Caki2 (cell line): ENCODE measurements around the gene NUP42. TPM values are rescaled to one million over a fixed set of nuclear protein-coding genes. Genes with fewer than 3 reads are reported as not detected.
"Not testable (repeated sequence)": the region's sequence is repeated elsewhere in the genome, so short reads cannot be mapped to it uniquely, and the experiment has no call there.

Experiments
- DNase-seq: peaks from one replicate; pipeline ENCODE4 v3.0.0-alpha.2; 2015; ENCODE audit warnings: low read depth
- in situ Hi-C: cut with HindIII; loops from 2 replicates; pipeline ENCODE4 v1.10.0; 2016; ENCODE audit warnings: low sequenced_read_pairs, low pct_unique_long_range_greater_than_20kb, mixed read lengths
- total RNA-seq: library from RNA; depleted of rRNA; stranded (reverse); fragments of >200 nt; shearing (Covaris generic); gene quantifications from 2 replicates; pipeline ENCODE4 v1.2.3, GENCODE V29; 2014; ENCODE audit warnings: low replicate concordance

Gene NUP42
- total RNA-seq, 1 experiment from 2014 or later, result 51.0 TPM

DNA sequence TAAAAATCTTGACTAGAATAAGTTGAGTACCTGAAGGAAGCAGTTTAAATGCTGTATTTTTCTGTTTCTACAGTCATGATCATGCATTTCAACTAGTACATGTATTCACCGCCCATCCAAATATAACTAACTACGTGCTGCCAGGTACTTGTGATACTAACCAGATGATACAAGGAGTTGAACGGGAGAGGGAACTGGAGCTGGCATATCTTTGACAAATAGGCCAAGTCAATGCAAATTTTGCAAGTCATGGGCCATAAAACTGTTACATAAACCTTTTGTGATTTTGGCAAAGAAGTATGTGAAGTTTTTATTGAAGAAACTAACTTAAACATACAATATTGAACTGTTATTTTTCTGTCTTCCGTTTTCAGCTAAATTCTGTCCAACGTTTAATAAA, 14.5 kb downstream of the NUP42 start:
- no peak for DNase-seq
- in situ Hi-C loops, result no loop called here

GRCh38 chr7:23197745-23198144, 15.9 kb downstream of the NUP42 start:
- DNase-seq, in situ Hi-C loops: not testable (repeated sequence)

DNA sequence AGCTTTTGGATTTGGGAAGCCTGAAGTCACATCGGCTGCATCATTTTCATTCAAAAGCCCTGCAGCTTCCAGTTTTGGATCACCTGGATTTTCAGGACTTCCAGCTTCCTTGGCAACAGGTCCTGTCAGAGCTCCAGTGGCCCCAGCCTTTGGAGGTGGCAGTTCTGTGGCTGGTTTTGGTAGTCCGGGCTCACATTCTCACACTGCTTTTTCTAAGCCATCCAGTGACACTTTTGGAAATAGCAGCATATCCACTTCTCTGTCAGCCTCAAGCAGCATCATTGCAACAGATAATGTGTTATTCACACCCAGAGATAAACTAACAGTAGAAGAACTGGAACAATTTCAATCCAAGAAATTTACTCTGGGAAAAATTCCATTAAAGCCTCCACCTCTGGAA, 18.5 kb downstream of the NUP42 start:
- in situ Hi-C loops, result no loop called here
- no peak for DNase-seq

DNA sequence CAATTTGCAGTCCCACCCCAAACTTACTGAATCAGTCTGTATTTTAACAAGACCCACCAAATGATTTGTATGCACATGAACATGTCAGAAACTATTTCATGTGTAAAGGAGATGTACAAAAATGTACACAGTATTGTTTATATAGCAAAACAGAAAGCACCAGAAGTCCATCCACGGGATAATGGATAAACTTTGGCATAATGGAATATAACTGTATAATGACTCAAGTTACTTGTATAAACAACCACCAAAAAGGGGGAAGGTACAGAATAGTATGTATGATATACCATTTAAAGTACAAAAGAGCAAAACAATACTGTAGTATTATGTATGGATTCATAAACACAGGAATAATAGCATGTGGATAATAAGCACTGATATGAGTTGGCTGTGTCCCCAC, 22.4 kb downstream of the NUP42 start:
- in situ Hi-C loops, result no loop called here
- no peak for DNase-seq

DNA sequence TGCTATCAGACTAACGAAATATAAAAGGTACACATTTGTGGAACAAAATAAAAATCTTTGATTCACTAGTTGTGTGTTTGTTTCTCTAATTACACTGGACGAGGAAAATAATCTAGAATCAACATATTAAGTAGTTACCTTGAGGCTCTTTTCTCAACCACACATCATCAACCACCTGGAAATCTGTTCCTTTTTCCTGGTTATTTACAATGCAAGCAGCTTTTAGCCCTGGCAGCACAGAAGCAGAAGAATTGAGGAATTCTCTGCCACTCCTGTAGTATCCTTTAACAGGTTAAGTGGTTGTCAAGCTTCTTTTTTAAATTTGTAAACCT, 23.7 kb downstream of the NUP42 start:
- no peak for DNase-seq
- in situ Hi-C loops, result no loop called here

- no peak for DNase-seq
- in situ Hi-C loops, result no loop called here
These were observed 24.3 kb downstream of the NUP42 start for GRCh38 chr7:23205909-23206767.

GRCh38 chr7:23207021-23207420, 25.2 kb downstream of the NUP42 start:
- no peak for DNase-seq
- in situ Hi-C loops, result no loop called here

DNA sequence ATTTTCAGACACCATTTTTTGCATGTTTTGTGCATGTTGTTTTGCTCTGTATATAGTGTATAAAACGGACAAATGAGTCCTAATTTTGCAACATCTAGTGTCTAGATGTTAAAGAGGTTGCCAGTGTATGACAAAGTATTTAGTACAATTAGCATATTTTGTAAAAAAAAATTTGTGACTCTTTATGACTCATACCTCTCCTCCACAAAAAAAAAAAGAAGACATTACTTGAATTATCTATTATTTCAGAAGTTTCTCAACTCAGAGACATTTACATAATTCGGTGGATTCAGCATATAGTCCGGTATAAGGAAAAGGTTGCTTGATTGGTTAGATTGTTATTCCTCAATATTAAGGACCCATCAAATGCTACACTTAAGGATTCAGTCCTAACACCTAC, 26.0 kb downstream of the NUP42 start:
- no peak for DNase-seq
- in situ Hi-C loops, result no loop called here

GRCh38 chr7:23208316-23208715, 26.5 kb downstream of the NUP42 start:
- in situ Hi-C loops, result no loop called here
- DNase-seq, result no peak

- in situ Hi-C loops, result no loop called here
- DNase-seq, result no peak
These were observed 28.7 kb downstream of the NUP42 start for GRCh38 chr7:23210506-23210905.

- in situ Hi-C loops, result no loop called here
These were observed 29.7 kb downstream of the NUP42 start for GRCh38 chr7:23211589-23211988.

DNA sequence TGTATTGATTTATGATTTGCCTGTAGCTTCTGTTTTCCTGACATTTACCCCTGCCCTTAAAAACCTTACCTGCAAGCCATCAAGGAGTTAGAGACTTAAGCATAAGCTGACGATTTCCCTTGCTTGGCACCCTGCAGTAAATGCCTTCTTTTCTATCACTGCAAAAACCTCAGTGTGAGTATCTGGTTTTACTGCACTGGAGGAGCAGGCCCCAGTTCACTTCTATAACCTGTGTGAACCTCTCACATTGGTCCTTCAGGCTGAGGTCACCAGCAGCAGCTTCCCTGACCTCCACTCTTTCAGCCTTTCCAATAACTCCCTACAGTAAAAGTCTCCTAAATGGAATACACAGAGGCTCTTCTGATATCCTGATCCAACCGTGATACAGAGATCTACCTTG, 30.5 kb downstream of the NUP42 start:
- DNase-seq, result no peak
- in situ Hi-C loops, result no loop called here

More at GRCh38 chr7:23211589-23211988, 29.7 kb downstream of the NUP42 start:
- DNase-seq, result peak; percentile 65

- DNase-seq, result no peak
- in situ Hi-C loops, result no loop called here
These were observed 31.0 kb downstream of the NUP42 start for GRCh38 chr7:23212841-23213240.

- no peak for DNase-seq
- in situ Hi-C loops, result no loop called here
These were observed 31.9 kb downstream of the NUP42 start for GRCh38 chr7:23213755-23214154.

DNA sequence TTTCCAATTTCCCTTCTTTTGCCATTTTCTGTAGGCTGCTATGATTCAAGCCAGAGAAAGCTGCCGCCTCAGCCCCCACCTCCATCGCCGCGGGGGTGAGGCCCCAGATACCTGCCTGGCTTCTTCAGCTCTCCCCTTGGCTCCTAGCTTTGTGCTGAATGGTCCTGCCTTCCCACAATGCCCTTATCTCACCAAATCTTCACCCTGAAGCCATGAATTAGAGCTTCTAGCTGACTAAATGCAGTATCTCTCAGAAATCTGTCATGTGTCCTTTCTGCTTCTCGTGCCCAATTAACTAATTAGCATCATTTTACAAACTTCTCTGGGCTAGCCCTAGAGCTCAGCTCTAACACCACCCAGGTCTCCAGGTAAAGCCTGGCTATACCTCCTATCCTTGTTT, 32.6 kb downstream of the NUP42 start:
- no peak for DNase-seq
- in situ Hi-C loops, result no loop called here

DNA sequence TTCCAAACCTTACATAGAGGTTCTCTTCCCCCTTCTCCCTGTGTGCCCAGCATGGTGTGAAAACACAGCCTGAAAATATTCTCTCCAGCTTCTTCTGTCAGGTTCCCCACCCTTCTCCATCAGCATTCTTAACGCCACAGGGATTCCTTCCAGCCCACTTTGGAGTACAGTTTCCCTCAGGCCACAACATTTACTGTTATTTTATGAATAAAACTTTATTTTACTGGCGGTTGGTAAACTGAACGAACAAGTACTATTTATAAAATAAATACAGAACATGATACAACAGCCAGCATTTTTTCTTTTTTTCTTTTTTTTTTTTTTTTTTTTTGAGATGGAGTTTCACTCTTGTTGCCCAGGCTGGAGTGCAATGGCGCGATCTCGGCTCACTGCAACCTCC, 33.1 kb downstream of the NUP42 start:
- in situ Hi-C loops, result no loop called here
- DNase-seq, result no peak

DNA sequence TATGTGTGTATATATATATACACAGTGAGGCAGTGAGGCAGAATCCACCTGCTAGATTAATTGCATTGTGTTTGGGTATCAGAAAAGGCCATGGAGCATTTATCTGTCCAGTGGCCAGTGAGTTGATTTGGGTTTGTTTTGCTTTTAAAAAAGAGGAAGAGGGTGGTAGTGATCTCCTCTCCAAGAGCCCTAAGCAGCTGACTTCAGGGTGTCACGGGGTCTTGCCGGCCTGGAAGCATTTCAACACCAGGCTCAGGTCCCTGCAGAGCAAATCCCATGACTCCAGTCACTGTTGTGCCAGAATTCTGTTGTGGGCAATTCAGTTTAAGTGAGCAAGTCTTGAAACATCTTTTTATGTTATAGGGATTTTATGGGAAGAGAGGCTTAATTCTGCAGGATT, 34.2 kb downstream of the NUP42 start:
- no peak for DNase-seq
- in situ Hi-C loops, result no loop called here

- DNase-seq, result no peak
- in situ Hi-C loops, result no loop called here
These were observed 36.3 kb downstream of the NUP42 start for GRCh38 chr7:23218196-23218595.

- in situ Hi-C loops, result no loop called here
- DNase-seq, result no peak
These were observed 39.0 kb downstream of the NUP42 start for GRCh38 chr7:23220690-23221305.

GRCh38 chr7:23222439-23223030, 40.7 kb downstream of the NUP42 start:
- in situ Hi-C loops, result no loop called here
- DNase-seq, result no peak
